CD4-positive, CD25-positive, alpha-beta regulatory T cell (primary cell): ENCODE data around the gene RPS5. TPM values are rescaled to one million over a fixed set of nuclear protein-coding genes. Genes with fewer than 3 reads are reported as not detected.

Experiments
- ATAC-seq, 2 donors: fragments of 150-1000 bp; cut with Tn5 transposase; one replicate each; pipeline ENCODE4 v1.10.0; 2021; ENCODE audit warnings: low read depth in 2 of 2, moderate number of reproducible peaks in 2 of 2, moderate library complexity in 1 of 2
- DNase-seq, 3 donors: peaks; one replicate each; pipeline versions ENCODE4 v3.0.0 to v3.0.0-alpha.2; 2012 to 2022; ENCODE audit warnings: mixed read lengths in 1 of 3
- H3K27ac ChIP-seq: one replicate; pipeline ENCODE4 v1.7.0; 2013; ENCODE audit warnings: mild to moderate bottlenecking, low read length; ENCODE audit not compliant: insufficient read depth, poor library complexity, severe bottlenecking
- H3K27me3 ChIP-seq: one replicate; pipeline ENCODE4 v1.7.0; 2013; ENCODE audit warnings: low read length; ENCODE audit not compliant: control insufficient read depth, insufficient read depth
- H3K36me3 ChIP-seq: one replicate; pipeline ENCODE4 v1.7.0; 2013; ENCODE audit warnings: mild to moderate bottlenecking, low read length, moderate library complexity; ENCODE audit not compliant: control insufficient read depth, insufficient read depth
- H3K4me1 ChIP-seq: 2 replicates; pipeline ENCODE4 v1.7.0; 2013; ENCODE audit warnings: mild to moderate bottlenecking, low read length; ENCODE audit not compliant: insufficient read depth, control insufficient read depth, poor library complexity, severe bottlenecking
- H3K4me3 ChIP-seq: one replicate; pipeline ENCODE4 v1.7.0; 2013; ENCODE audit warnings: low read depth, mild to moderate bottlenecking, low read length, moderate library complexity
- H3K9me3 ChIP-seq, 2 experiments: 1 replicate in 1 of 2; 2 replicates in 1 of 2; pipeline ENCODE4 v1.7.0; 2013; ENCODE audit warnings: low read length in 2 of 2, mild to moderate bottlenecking in 1 of 2, moderate library complexity in 1 of 2; ENCODE audit not compliant: control insufficient read depth in 2 of 2
- H3K27ac Mint-ChIP-seq, 3 donors: one replicate each; pipeline ENCODE4 v1.8.0; 2020 to 2022; ENCODE audit warnings: mild to moderate bottlenecking in 3 of 3, mixed read lengths in 3 of 3, moderate library complexity in 2 of 3
- H3K27me3 Mint-ChIP-seq: one replicate; pipeline ENCODE4 v1.8.0; 2022; ENCODE audit warnings: mild to moderate bottlenecking, mixed read lengths
- H3K36me3 Mint-ChIP-seq: one replicate; pipeline ENCODE4 v1.8.0; 2020; ENCODE audit warnings: mixed read lengths
- H3K4me1 Mint-ChIP-seq, 4 donors: one replicate each; pipeline ENCODE4 v1.8.0; 2020 to 2022; ENCODE audit warnings: mixed read lengths in 4 of 4, mild to moderate bottlenecking in 1 of 4
- H3K4me3 Mint-ChIP-seq, 4 donors: one replicate each; pipeline ENCODE4 v1.8.0; 2020 to 2022; ENCODE audit warnings: mild to moderate bottlenecking in 4 of 4, mixed read lengths in 4 of 4, moderate library complexity in 3 of 4
- H3K9me3 Mint-ChIP-seq, 7 donors: one replicate each; pipeline ENCODE4 v1.8.0; 2020 to 2022; ENCODE audit warnings: mixed read lengths in 7 of 7, mild to moderate bottlenecking in 3 of 7, moderate library complexity in 2 of 7
- polyA plus RNA-seq, 4 donors: library from polyadenylated mRNA; unstranded; fragments of 300-500 nt; fragmentation: Illumina TruSeq; gene quantifications; one replicate each; pipeline ENCODE4 v1.2.3, GENCODE V29; 2021
- total RNA-seq: library from RNA; stranded (reverse); gene quantifications from one replicate; pipeline ENCODE4 v1.2.3, GENCODE V29; 2022

The RPS5 gene
- total and polyA plus RNA-seq, 5 donors from 2014 or later = 747 to 1,786 (median 1,162) TPM

DNA sequence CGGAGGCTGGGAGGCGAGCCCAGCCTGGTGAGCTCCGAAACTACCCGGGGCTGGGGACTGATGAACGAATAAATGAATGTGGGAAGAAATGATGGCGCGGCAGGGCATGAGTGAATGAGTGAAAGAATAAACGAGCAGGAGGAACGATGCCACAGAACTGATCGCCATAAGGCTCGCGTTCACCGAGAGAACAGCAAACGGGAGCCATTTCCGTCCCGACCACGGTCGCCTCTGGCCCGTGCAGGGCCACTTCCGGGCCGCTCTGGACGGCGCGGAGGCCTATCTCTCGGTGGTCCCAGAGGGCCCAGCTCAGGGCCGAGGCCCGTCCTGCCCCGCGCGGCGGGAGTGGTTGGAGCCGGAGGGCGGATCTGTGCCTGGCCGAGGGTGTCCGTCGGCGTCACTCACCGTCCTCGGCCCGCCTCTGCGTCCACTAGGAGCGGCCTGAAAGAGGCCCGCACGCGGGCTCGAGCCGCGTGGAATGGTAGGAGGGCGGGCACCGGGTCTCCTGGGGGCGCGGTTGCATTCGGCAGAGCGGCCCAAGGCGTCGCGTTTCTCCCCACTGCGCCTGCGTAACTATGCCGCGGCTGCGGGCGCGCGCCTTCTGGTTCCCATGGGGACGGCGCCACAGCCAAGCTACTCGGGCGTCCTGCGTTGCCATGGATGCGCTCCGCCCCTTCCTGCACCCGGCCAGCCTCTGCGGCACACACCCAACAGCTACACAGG is 24.6 kb upstream of the RPS5 start, which contains the start of gene ZNF497:
Gene ZNF497, minus strand, starts transcription at position 480 of the 723 bp plus-strand sequence. CDS start 5,116 bp downstream, outside the sequence.
- H3K36me3 ChIP-seq = no peaks in the 10 kb centered on the region
- Mint-ChIP-seq H3K36me3 (no peaks in the 10 kb centered on the region), H3K4me1 (peaks cover 0 to 11% (median 6%) of the 10 kb centered on the region in 4 donors), H3K4me3 (peak within 1 kb of the TSS; percentile 93 to 95 (median 94)), H3K27me3 (peaks cover 4% of the 10 kb centered on the region), H3K9me3 (no peaks in the 10 kb centered on the region), H3K27ac (peak within 1 kb of the TSS; percentile 91 to 93 (median 93))
- H3K9me3 ChIP-seq = no peaks in the 10 kb centered on the region
- H3K27ac ChIP-seq = peak within 1 kb of the TSS; percentile 76
- no peaks in the 10 kb centered on the region for H3K27me3 ChIP-seq
- H3K4me1 ChIP-seq = peaks cover 13% of the 10 kb centered on the region
- ATAC-seq (peak; percentile 88 to 93), DNase-seq (peak; percentile 92 to 97 (median 96))
- peak within 1 kb of the TSS; percentile 84 for H3K4me3 ChIP-seq

DNA sequence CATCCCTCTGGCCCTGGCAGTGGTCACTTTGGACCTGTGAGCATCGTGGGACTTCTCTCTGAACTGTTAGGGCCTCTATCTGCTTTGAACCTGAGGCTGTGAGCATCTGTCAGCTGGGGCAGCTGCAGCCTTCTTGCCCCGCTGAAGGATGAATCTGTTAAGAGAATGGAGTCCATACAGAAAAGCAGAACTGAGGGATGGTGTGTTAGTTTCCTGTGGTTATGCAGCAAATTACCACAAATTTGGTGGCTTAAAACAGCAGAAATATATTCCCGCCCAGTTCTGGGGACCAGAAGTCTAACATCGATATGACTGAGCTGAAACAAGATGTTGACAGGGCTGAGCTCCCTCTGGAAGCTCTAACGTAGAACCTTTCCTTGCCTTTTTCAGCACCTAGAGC is 22.9 kb upstream of the RPS5 start:
- Histone ChIP-seq H3K27me3 (no peaks in the 10 kb centered on the region), H3K36me3 (no peaks in the 10 kb centered on the region), H3K4me1 (peaks cover 8% of the 10 kb centered on the region), H3K27ac (no peak overlapping the region), H3K4me3 (no peak overlapping the region), H3K9me3 (no peaks in the 10 kb centered on the region)
- peak overlapping the region in 1 of 4 donors; percentile 52 for H3K4me3 Mint-ChIP-seq
- ATAC-seq (no peak), DNase-seq (no peak)
- H3K36me3 Mint-ChIP-seq = no peaks in the 10 kb centered on the region
- H3K9me3 Mint-ChIP-seq = no peaks in the 10 kb centered on the region
- peaks cover 4% of the 10 kb centered on the region for H3K27me3 Mint-ChIP-seq
- no peak overlapping the region for H3K27ac Mint-ChIP-seq
- peaks cover 0 to 11% (median 6%) of the 10 kb centered on the region in 4 donors for H3K4me1 Mint-ChIP-seq

DNA sequence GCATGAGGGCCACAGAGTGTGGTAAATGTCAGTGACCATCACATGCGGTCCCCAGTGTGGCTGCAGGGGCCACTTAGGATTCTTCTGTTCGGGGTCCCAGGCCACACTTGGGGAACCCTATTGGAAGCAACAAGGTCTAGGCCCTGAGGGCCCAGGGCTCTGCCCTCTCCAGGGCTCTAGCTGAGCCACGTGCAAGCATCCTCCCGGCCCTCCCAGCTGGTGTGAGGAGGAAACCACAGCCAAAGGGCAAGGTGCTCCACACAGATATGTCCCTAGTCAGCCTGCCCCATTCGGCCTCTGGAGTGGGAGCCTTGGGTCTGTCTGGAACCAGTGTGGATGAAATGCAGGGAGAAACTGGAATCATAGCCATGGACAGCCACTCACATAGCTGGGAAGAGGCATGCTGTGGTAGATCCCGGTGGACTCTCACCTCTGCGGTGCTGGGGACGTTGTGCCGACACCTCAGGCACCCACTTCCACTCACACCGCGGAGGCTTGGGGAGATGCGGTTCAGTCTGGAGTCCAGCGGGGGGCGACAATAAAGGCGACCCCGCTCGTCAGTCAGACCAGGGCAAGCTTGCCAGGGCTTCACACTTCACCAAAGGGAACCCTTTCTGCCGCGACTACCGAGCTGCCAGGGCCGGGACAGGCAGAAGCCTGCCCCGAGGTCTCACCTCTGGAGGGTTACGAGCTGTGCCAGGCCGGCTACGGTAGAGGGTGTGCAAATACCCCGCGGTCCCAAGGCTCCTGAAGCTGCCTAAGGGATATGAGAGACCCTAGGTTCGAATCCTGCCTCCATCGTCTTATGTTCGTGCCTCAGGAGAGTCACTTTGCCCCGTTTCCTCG is 20.3 kb upstream of the RPS5 start:
- Histone ChIP-seq H3K36me3 (no peaks in the 10 kb centered on the region), H3K27me3 (no peaks in the 10 kb centered on the region), H3K9me3 (no peaks in the 10 kb centered on the region), H3K4me3 (no peak overlapping the region), H3K4me1 (peaks cover 4% of the 10 kb centered on the region), H3K27ac (no peak overlapping the region)
- Mint-ChIP-seq H3K27ac (peak overlapping the region in 1 of 3 donors; percentile 20), H3K4me3 (peak overlapping the region in 1 of 4 donors; percentile 68), H3K9me3 (no peaks in the 10 kb centered on the region), H3K4me1 (peaks cover 0 to 9% (median 5%) of the 10 kb centered on the region in 4 donors), H3K36me3 (no peaks in the 10 kb centered on the region), H3K27me3 (peaks cover 3% of the 10 kb centered on the region)
- ATAC-seq (no peak), DNase-seq (no peak)

DNA sequence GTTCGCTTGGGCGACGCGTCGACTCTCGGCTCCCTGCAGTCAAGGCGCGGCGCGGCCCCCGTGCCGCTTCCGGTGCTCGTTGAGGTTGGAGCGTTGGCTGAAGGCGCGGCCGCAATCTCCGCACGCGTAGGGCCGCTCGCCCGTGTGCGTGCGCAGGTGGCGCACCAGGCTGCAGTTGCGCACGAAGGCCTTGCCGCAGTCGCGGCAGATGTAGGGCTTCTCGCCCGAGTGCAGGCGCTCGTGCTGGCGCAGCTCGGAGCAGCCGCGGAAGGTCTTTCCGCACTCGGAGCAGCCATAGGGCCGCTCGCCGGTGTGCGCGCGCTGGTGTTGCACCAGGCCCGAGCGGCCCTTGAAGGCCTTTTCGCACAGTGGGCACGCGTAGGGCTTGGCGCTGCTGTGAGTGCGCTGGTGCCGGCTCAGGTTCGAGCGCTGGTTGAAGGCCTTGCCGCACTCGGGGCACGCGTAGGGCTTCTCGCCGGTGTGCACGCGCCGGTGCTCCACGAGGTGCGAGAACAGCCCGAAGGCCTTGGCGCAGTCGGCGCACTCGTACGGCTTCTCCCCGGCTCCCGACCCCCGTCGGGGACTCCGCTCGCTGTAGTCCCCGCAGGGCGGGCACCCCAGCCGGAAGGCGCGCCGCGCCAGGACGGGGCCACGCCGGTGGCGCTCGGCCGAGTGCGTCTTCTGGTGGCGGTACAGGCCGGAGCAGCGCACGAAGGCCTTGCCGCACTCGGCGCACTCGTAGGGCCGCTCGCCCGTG is 19.2 kb upstream of the RPS5 start:
- no peak overlapping the region for H3K4me3 ChIP-seq
- no peaks in the 10 kb centered on the region for H3K36me3 Mint-ChIP-seq
- H3K4me1 Mint-ChIP-seq = peaks cover 0 to 2% (median under 1%) of the 10 kb centered on the region in 4 donors
- ATAC-seq (no peak), DNase-seq (no peak)
- H3K36me3 ChIP-seq = no peaks in the 10 kb centered on the region
- no peaks in the 10 kb centered on the region for H3K9me3 Mint-ChIP-seq
- H3K9me3 ChIP-seq = no peaks in the 10 kb centered on the region
- H3K27ac ChIP-seq = no peak overlapping the region
- H3K27ac Mint-ChIP-seq = no peak overlapping the region
- no peaks in the 10 kb centered on the region for H3K4me1 ChIP-seq
- H3K4me3 Mint-ChIP-seq = no peak overlapping the region
- H3K27me3 ChIP-seq = no peaks in the 10 kb centered on the region
- no peaks in the 10 kb centered on the region for H3K27me3 Mint-ChIP-seq

DNA sequence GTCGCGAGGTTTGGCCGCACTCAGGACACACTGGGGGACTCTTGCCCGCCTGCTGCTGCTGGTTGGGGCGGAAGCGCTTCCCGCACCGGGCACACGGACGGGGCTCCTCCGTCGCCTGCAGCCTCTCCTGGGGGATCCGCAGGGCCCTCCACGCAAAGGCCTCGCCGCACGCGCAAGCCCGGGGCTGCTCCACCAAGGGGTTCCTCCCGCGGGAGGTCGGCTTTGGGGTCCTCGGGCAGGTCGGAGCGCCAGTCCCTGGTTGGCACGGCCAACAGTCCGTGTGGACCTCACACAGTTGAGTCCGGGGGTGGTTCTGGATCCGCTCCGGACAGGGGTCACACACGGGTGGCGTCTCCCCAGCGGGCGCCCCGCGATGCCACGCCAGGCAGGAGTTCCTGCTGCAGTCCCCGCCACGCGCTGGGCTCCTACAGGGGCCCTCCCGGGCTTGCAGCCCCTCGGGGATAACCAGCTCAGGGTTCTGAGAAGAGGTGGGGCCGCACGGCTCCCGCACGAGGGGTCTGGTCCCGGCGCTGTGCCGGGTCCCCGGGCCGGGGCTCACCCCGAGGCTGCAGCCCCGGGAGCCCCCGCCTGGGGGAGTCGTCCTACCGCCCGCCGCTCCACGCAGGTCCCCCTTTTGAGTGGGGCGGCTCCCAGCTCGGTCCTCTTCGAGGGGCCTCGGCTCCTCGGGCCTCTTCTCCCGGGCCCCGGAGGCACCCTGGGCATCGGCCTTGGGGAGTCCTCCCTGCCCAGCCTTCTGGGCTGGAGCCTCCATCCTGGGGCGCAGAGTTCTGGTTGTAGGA is 18.3 kb upstream of the RPS5 start:
- no peaks in the 10 kb centered on the region for H3K9me3 Mint-ChIP-seq
- no peak for ATAC-seq
- H3K4me1 Mint-ChIP-seq = no peaks in the 10 kb centered on the region

DNA sequence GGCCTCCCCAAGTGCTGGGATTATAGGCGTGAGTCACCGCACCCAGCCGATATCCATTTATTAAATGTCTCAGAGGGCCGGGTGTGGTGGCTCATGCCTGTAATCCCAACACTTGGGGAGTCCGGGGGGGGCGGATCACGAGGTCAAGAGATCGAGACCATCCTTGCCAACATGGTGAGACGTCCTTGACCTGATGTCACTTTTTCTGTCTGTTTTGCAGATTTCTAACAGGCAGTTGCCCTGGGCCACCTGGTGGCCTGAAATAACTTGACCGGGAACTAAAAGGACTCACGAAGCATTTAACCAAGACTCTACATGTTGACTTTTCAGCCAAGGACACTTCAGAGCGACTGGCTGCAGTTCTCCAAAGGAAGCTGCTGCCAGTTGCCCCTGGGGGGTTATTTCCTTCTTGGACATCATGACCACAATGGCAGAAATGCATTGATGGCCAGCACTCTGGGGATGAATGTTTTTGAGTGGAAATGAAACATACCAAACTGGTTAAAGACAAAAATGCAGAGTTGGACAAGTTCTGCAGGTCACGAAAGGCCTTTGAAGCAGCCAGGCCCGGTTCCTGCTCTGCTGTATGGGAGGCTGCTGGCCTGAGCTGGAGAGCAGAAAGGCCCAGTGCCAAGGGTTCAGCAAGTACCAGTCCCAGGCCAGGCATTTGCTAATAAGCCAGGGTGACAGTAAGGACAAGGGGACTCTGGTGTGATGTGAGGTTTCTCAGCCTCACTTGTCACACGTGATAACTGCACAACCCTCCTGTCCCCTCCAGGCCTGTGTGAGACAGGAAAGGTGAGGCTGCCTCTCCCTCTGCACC is 14.5 kb upstream of the RPS5 start:
- H3K27ac Mint-ChIP-seq = no peak overlapping the region
- Histone ChIP-seq H3K27ac (no peak overlapping the region), H3K36me3 (no peaks in the 10 kb centered on the region), H3K4me3 (no peak overlapping the region), H3K9me3 (no peaks in the 10 kb centered on the region), H3K4me1 (no peaks in the 10 kb centered on the region), H3K27me3 (no peaks in the 10 kb centered on the region)
- peaks cover 0 to 2% (median 0%) of the 10 kb centered on the region in 4 donors for H3K4me1 Mint-ChIP-seq
- H3K27me3 Mint-ChIP-seq = no peaks in the 10 kb centered on the region
- no peak overlapping the region for H3K4me3 Mint-ChIP-seq
- H3K9me3 Mint-ChIP-seq = no peaks in the 10 kb centered on the region
- ATAC-seq (no peak), DNase-seq (no peak)
- no peaks in the 10 kb centered on the region for H3K36me3 Mint-ChIP-seq

More for the DNA sequence above, 18.3 kb upstream of the RPS5 start:
- no peaks in the 10 kb centered on the region for H3K36me3 ChIP-seq
- H3K9me3 ChIP-seq = no peaks in the 10 kb centered on the region
- no peaks in the 10 kb centered on the region for H3K27me3 ChIP-seq
- Mint-ChIP-seq H3K27ac (no peak overlapping the region), H3K27me3 (no peaks in the 10 kb centered on the region), H3K36me3 (no peaks in the 10 kb centered on the region), H3K4me3 (no peak overlapping the region)
- H3K27ac ChIP-seq = no peak overlapping the region
- DNase-seq = no peak
- no peak overlapping the region for H3K4me3 ChIP-seq
- H3K4me1 ChIP-seq = no peaks in the 10 kb centered on the region
